HCT116 (cell line): Measurements from ENCODE around the gene FXYD6.

Experiments
- EZH2 ChIP-seq: fragments of 200-600 bp; sonication (generic); IDR thresholded peaks from 2 replicates; pipeline ENCODE4 v1.6.1; 2017; ENCODE audit warnings: antibody characterized with exemption, mixed run types
- FOSL1 ChIP-seq: IDR thresholded peaks from 2 replicates; pipeline ENCODE4 v1.6.1; 2012; ENCODE audit warnings: low read depth
- POLR2A ChIP-seq: IDR thresholded peaks from 2 replicates; pipeline ENCODE4 v1.7.0; 2011; ENCODE audit warnings: borderline replicate concordance; ENCODE audit not compliant: insufficient read depth, insufficient read length; ENCODE audit errors: extremely low read depth
- POLR2AphosphoS5 ChIP-seq: IDR thresholded peaks from 2 replicates; pipeline ENCODE4 v1.6.1; 2011; ENCODE audit warnings: mild to moderate bottlenecking, low read depth, low read length, moderate library complexity
- SIN3A ChIP-seq: IDR thresholded peaks from 2 replicates; pipeline ENCODE4 v1.6.1; 2012; ENCODE audit warnings: low read depth
- SP1 ChIP-seq: IDR thresholded peaks from 2 replicates; pipeline ENCODE4 v1.6.1; 2012; ENCODE audit warnings: low read depth
- TCF7L2 ChIP-seq: IDR thresholded peaks from 2 replicates; pipeline ENCODE4 v1.7.0; 2011; ENCODE audit warnings: borderline replicate concordance, inconsistent platforms; ENCODE audit not compliant: insufficient read depth, insufficient read length; ENCODE audit errors: extremely low read depth
- YY1 ChIP-seq: IDR thresholded peaks from 2 replicates; pipeline ENCODE4 v1.6.1; 2011; ENCODE audit warnings: low read length, low read depth, moderate library complexity, mild to moderate bottlenecking; ENCODE audit not compliant: insufficient replicate concordance; ENCODE audit errors: extremely low read depth
- TF ChIP-seq, protein P1 (sequence below), 3 experiments: fragments of 200-600 bp in 1 of 3; sonication (generic) in 1 of 3; IDR thresholded peaks in 2 of 3; conservative IDR thresholded peaks in 1 of 3; 2 replicates each; pipeline ENCODE4 v1.5.1; 2012 to 2017; ENCODE audit warnings: low read depth in 2 of 3, low read length in 2 of 3, antibody characterized with exemption in 1 of 3, borderline replicate concordance in 1 of 3, control low read depth in 1 of 3, mild to moderate bottlenecking in 1 of 3, mixed read lengths in 1 of 3, mixed run types in 1 of 3, moderate library complexity in 1 of 3; ENCODE audit not compliant: insufficient read depth in 1 of 3

DNA sequence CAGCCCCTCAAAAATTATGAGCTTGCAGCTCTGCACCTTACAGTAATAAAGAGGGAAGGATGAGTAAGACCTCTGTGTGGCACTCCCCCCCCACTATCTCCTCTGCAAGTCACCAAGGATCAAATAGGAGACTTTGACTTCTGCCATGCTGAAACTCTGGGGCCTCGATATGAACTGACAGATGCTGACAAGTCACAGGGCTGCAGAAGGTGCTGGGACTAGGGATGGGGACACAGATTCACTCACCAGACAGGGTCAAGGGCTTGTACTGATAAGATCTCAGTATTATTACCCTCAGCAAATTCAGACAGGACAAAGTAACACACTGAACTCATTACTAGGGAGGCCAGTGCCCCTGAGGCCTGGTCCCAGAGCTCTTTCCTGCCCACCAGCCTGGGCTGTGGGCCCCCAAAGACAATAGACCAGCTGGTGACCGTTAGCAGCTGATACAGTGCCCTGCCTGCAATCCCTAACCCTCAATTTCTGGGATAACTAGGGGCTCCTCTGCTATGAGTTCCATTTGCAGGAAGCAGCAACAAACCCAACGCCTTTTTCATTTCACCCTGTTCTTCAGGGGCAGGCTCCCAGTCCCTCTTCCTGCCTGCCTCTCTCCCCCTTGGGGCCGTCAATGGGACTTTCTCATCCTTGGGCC is 32.6 kb upstream of the FXYD6 start:
- no peak for TF ChIP-seq POLR2A
- TF ChIP-seq, protein P1, sequence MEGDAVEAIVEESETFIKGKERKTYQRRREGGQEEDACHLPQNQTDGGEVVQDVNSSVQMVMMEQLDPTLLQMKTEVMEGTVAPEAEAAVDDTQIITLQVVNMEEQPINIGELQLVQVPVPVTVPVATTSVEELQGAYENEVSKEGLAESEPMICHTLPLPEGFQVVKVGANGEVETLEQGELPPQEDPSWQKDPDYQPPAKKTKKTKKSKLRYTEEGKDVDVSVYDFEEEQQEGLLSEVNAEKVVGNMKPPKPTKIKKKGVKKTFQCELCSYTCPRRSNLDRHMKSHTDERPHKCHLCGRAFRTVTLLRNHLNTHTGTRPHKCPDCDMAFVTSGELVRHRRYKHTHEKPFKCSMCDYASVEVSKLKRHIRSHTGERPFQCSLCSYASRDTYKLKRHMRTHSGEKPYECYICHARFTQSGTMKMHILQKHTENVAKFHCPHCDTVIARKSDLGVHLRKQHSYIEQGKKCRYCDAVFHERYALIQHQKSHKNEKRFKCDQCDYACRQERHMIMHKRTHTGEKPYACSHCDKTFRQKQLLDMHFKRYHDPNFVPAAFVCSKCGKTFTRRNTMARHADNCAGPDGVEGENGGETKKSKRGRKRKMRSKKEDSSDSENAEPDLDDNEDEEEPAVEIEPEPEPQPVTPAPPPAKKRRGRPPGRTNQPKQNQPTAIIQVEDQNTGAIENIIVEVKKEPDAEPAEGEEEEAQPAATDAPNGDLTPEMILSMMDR (IDR thresholded peaks at IDR 0.05 in 2 of 3, conservative IDR thresholded peaks at IDR 0.05 in 1 of 3; ENCODE audit: borderline replicate concordance in 1 of 3, insufficient read depth in 1 of 3, low read depth in 2 of 3, low read length in 2 of 3), result no peak
- TF ChIP-seq SP1, result no peak
- no peak for TF ChIP-seq YY1
- no peak for TF ChIP-seq EZH2
- TF ChIP-seq FOSL1, result no peak
- no peak for TF ChIP-seq SIN3A
- TF ChIP-seq TCF7L2, result no peak
- TF ChIP-seq POLR2AphosphoS5, result no peak
